ENCODE data around the gene VASP.

Gene VASP

GRCh38 chr19:45499196-45500180, 7.8 kb upstream of the VASP start:
- no peak for TF ChIP-seq POLR2AphosphoS5 (IDR thresholded peaks at IDR 0.05; ENCODE audit: low read depth, low read length)
- no peak for TF ChIP-seq REST (IDR thresholded peaks at IDR 0.05; ENCODE audit: insufficient read depth in 1 of 2, low read depth in 2 of 2, low read length in 2 of 2)
- no peak for TF ChIP-seq SIN3A (IDR thresholded peaks at IDR 0.05; ENCODE audit: borderline replicate concordance, insufficient read depth, low read length)
- TF ChIP-seq TAF1 (IDR thresholded peaks at IDR 0.05; ENCODE audit: borderline replicate concordance, insufficient read depth, low read length): no peak
- no peak for TF ChIP-seq FOXP2 (optimal IDR thresholded peaks at IDR 0.05; ENCODE audit: borderline replicate concordance, extremely low read depth, extremely low read length, insufficient read depth)

GRCh38 chr19:45500918-45501729, 6.2 kb upstream of the VASP start:
- TF ChIP-seq TAF1 (IDR thresholded peaks at IDR 0.05; ENCODE audit: borderline replicate concordance, insufficient read depth, low read length) (no peak), SIN3A (IDR thresholded peaks at IDR 0.05; ENCODE audit: borderline replicate concordance, insufficient read depth, low read length) (no peak), POLR2AphosphoS5 (IDR thresholded peaks at IDR 0.05; ENCODE audit: low read depth, low read length) (no peak), FOXP2 (optimal IDR thresholded peaks at IDR 0.05; ENCODE audit: borderline replicate concordance, extremely low read depth, extremely low read length, insufficient read depth) (no peak), REST (IDR thresholded peaks at IDR 0.05; ENCODE audit: insufficient read depth in 1 of 2, low read depth in 2 of 2, low read length in 2 of 2) (no peak)

GRCh38 chr19:45501730-45502014, 5.6 kb upstream of the VASP start:
- no peak for TF ChIP-seq SIN3A (IDR thresholded peaks at IDR 0.05; ENCODE audit: borderline replicate concordance, insufficient read depth, low read length)
- no peak for TF ChIP-seq REST (IDR thresholded peaks at IDR 0.05; ENCODE audit: insufficient read depth in 1 of 2, low read depth in 2 of 2, low read length in 2 of 2)
- no peak for TF ChIP-seq FOXP2 (optimal IDR thresholded peaks at IDR 0.05; ENCODE audit: borderline replicate concordance, extremely low read depth, extremely low read length, insufficient read depth)
- TF ChIP-seq TAF1 (IDR thresholded peaks at IDR 0.05; ENCODE audit: borderline replicate concordance, insufficient read depth, low read length): no peak

- no peak for TF ChIP-seq REST (IDR thresholded peaks at IDR 0.05; ENCODE audit: insufficient read depth in 1 of 2, low read depth in 2 of 2, low read length in 2 of 2)
- no peak for TF ChIP-seq TAF1 (IDR thresholded peaks at IDR 0.05; ENCODE audit: borderline replicate concordance, insufficient read depth, low read length)
- TF ChIP-seq SIN3A (IDR thresholded peaks at IDR 0.05; ENCODE audit: borderline replicate concordance, insufficient read depth, low read length): no peak
- TF ChIP-seq FOXP2 (optimal IDR thresholded peaks at IDR 0.05; ENCODE audit: borderline replicate concordance, extremely low read depth, extremely low read length, insufficient read depth): no peak
- no peak for TF ChIP-seq POLR2AphosphoS5 (IDR thresholded peaks at IDR 0.05; ENCODE audit: low read depth, low read length)
Observed at GRCh38 chr19:45502111-45502510, 5.2 kb upstream of the VASP start.
